ENCODE results near the gene MIS18A.

Gene MIS18A

GRCh38 chr21:32257962-32258785 is 20.7 kb downstream of the MIS18A start:
- Histone ChIP-seq H3K4me1 (ENCODE audit: control insufficient read depth, insufficient read depth, low read length) (peaks cover 4% of the 10 kb centered on the region), H3K9me3 (ENCODE audit: control insufficient read depth, low read length) (no peaks in the 10 kb centered on the region), H3K4me3 (ENCODE audit: insufficient read depth, low read depth, low read length) (no peak overlapping the region), H3K27me3 (ENCODE audit: control insufficient read depth, insufficient read depth, low read length, poor library complexity, severe bottlenecking) (no peaks in the 10 kb centered on the region), H3K27ac (ENCODE audit: insufficient read depth, low read depth, low read length, poor library complexity, severe bottlenecking) (no peak overlapping the region), H3K36me3 (ENCODE audit: control insufficient read depth, insufficient read depth, low read length) (no peaks in the 10 kb centered on the region)
- 51 to 53% methylated on average over 16 of the region's 16 CpGs for WGBS, 2 experiments

- H3K27me3 ChIP-seq (ENCODE audit: control insufficient read depth, insufficient read depth, low read length, poor library complexity, severe bottlenecking) = no peaks in the 10 kb centered on the region
- H3K4me1 ChIP-seq (ENCODE audit: control insufficient read depth, insufficient read depth, low read length) = peaks cover 4% of the 10 kb centered on the region
- 84 to 87% methylated on average over 9 of the region's 9 CpGs for WGBS, 2 experiments
- H3K9me3 ChIP-seq (ENCODE audit: control insufficient read depth, low read length) = no peaks in the 10 kb centered on the region
- no peaks in the 10 kb centered on the region for H3K36me3 ChIP-seq (ENCODE audit: control insufficient read depth, insufficient read depth, low read length)
- no peak overlapping the region for H3K4me3 ChIP-seq (ENCODE audit: insufficient read depth, low read depth, low read length)
- no peak overlapping the region for H3K27ac ChIP-seq (ENCODE audit: insufficient read depth, low read depth, low read length, poor library complexity, severe bottlenecking)
Observed at GRCh38 chr21:32256873-32257620, 21.8 kb downstream of the MIS18A start.

GRCh38 chr21:32256251-32256650 is 22.6 kb downstream of the MIS18A start:
- no peak overlapping the region for H3K27ac ChIP-seq (ENCODE audit: insufficient read depth, low read depth, low read length, poor library complexity, severe bottlenecking)
- H3K9me3 ChIP-seq (ENCODE audit: control insufficient read depth, low read length) = no peaks in the 10 kb centered on the region
- no peak overlapping the region for H3K4me3 ChIP-seq (ENCODE audit: insufficient read depth, low read depth, low read length)
- 94 to 95% methylated on average over 12 of the region's 12 CpGs for WGBS, 2 experiments
- H3K27me3 ChIP-seq (ENCODE audit: control insufficient read depth, insufficient read depth, low read length, poor library complexity, severe bottlenecking) = no peaks in the 10 kb centered on the region
- peaks cover 4% of the 10 kb centered on the region for H3K4me1 ChIP-seq (ENCODE audit: control insufficient read depth, insufficient read depth, low read length)
- H3K36me3 ChIP-seq (ENCODE audit: control insufficient read depth, insufficient read depth, low read length) = no peaks in the 10 kb centered on the region

- H3K36me3 ChIP-seq (ENCODE audit: control insufficient read depth, insufficient read depth, low read length) = no peaks in the 10 kb centered on the region
- no peaks in the 10 kb centered on the region for H3K27me3 ChIP-seq (ENCODE audit: control insufficient read depth, insufficient read depth, low read length, poor library complexity, severe bottlenecking)
- no peak overlapping the region for H3K27ac ChIP-seq (ENCODE audit: insufficient read depth, low read depth, low read length, poor library complexity, severe bottlenecking)
- H3K4me3 ChIP-seq (ENCODE audit: insufficient read depth, low read depth, low read length) = no peak overlapping the region
- WGBS, 2 experiments = 79% methylated on average over 7 of the region's 7 CpGs
- H3K9me3 ChIP-seq (ENCODE audit: control insufficient read depth, low read length) = no peaks in the 10 kb centered on the region
- H3K4me1 ChIP-seq (ENCODE audit: control insufficient read depth, insufficient read depth, low read length) = peaks cover 14% of the 10 kb centered on the region
Observed at GRCh38 chr21:32253215-32253641, 25.6 kb downstream of the MIS18A start.

- Histone ChIP-seq H3K4me1 (ENCODE audit: control insufficient read depth, insufficient read depth, low read length) (peaks cover 11% of the 10 kb centered on the region), H3K27ac (ENCODE audit: insufficient read depth, low read depth, low read length, poor library complexity, severe bottlenecking) (no peak overlapping the region), H3K27me3 (ENCODE audit: control insufficient read depth, insufficient read depth, low read length, poor library complexity, severe bottlenecking) (no peaks in the 10 kb centered on the region), H3K36me3 (ENCODE audit: control insufficient read depth, insufficient read depth, low read length) (no peaks in the 10 kb centered on the region), H3K9me3 (ENCODE audit: control insufficient read depth, low read length) (no peaks in the 10 kb centered on the region), H3K4me3 (ENCODE audit: insufficient read depth, low read depth, low read length) (no peak overlapping the region)
Observed at GRCh38 chr21:32252136-32252535, 26.7 kb downstream of the MIS18A start.

GRCh38 chr21:32249511-32250280 is 29.2 kb downstream of the MIS18A start:
- 91 to 94% methylated on average over 14 of the region's 15 CpGs for WGBS, 2 experiments
- H3K4me1 ChIP-seq (ENCODE audit: control insufficient read depth, insufficient read depth, low read length) = peaks cover 11% of the 10 kb centered on the region
- no peak overlapping the region for H3K4me3 ChIP-seq (ENCODE audit: insufficient read depth, low read depth, low read length)
- no peaks in the 10 kb centered on the region for H3K9me3 ChIP-seq (ENCODE audit: control insufficient read depth, low read length)
- no peak overlapping the region for H3K27ac ChIP-seq (ENCODE audit: insufficient read depth, low read depth, low read length, poor library complexity, severe bottlenecking)
- H3K27me3 ChIP-seq (ENCODE audit: control insufficient read depth, insufficient read depth, low read length, poor library complexity, severe bottlenecking) = no peaks in the 10 kb centered on the region
- no peaks in the 10 kb centered on the region for H3K36me3 ChIP-seq (ENCODE audit: control insufficient read depth, insufficient read depth, low read length)

GRCh38 chr21:32248571-32249461 is 30.0 kb downstream of the MIS18A start:
- Histone ChIP-seq H3K9me3 (ENCODE audit: control insufficient read depth, low read length) (no peaks in the 10 kb centered on the region), H3K27ac (ENCODE audit: insufficient read depth, low read depth, low read length, poor library complexity, severe bottlenecking) (peak overlapping the region; percentile 58), H3K36me3 (ENCODE audit: control insufficient read depth, insufficient read depth, low read length) (no peaks in the 10 kb centered on the region), H3K4me1 (ENCODE audit: control insufficient read depth, insufficient read depth, low read length) (peaks cover 11% of the 10 kb centered on the region), H3K27me3 (ENCODE audit: control insufficient read depth, insufficient read depth, low read length, poor library complexity, severe bottlenecking) (no peaks in the 10 kb centered on the region), H3K4me3 (ENCODE audit: insufficient read depth, low read depth, low read length) (no peak overlapping the region)
- 83 to 84% methylated on average over 14 of the region's 14 CpGs for WGBS, 2 experiments

GRCh38 chr21:32246571-32247140 is 32.2 kb downstream of the MIS18A start:
- 94% methylated on average over 9 of the region's 9 CpGs for WGBS, 2 experiments
- Histone ChIP-seq H3K36me3 (ENCODE audit: control insufficient read depth, insufficient read depth, low read length) (no peaks in the 10 kb centered on the region), H3K4me3 (ENCODE audit: insufficient read depth, low read depth, low read length) (no peak overlapping the region), H3K27ac (ENCODE audit: insufficient read depth, low read depth, low read length, poor library complexity, severe bottlenecking) (no peak overlapping the region), H3K4me1 (ENCODE audit: control insufficient read depth, insufficient read depth, low read length) (peaks cover 11% of the 10 kb centered on the region), H3K9me3 (ENCODE audit: control insufficient read depth, low read length) (no peaks in the 10 kb centered on the region), H3K27me3 (ENCODE audit: control insufficient read depth, insufficient read depth, low read length, poor library complexity, severe bottlenecking) (no peaks in the 10 kb centered on the region)

GRCh38 chr21:32245971-32246370 is 32.9 kb downstream of the MIS18A start:
- Histone ChIP-seq H3K27ac (ENCODE audit: insufficient read depth, low read depth, low read length, poor library complexity, severe bottlenecking) (no peak overlapping the region), H3K9me3 (ENCODE audit: control insufficient read depth, low read length) (no peaks in the 10 kb centered on the region), H3K36me3 (ENCODE audit: control insufficient read depth, insufficient read depth, low read length) (no peaks in the 10 kb centered on the region), H3K4me3 (ENCODE audit: insufficient read depth, low read depth, low read length) (no peak overlapping the region), H3K27me3 (ENCODE audit: control insufficient read depth, insufficient read depth, low read length, poor library complexity, severe bottlenecking) (no peaks in the 10 kb centered on the region), H3K4me1 (ENCODE audit: control insufficient read depth, insufficient read depth, low read length) (peaks cover 11% of the 10 kb centered on the region)
- 88% methylated on average over 8 of the region's 8 CpGs for WGBS, 2 experiments
